Muscle layer of colon (tissue), 2 donors: ENCODE results near the gene HACD2.

Source experiments
- H3K27ac ChIP-seq: one replicate; pipeline ENCODE4 v1.7.0; 2013; ENCODE audit warnings: low read depth, mild to moderate bottlenecking, low read length, moderate library complexity
- H3K27me3 ChIP-seq, 2 donors: one replicate each; pipeline ENCODE4 v1.7.0; 2013; ENCODE audit warnings: low read length in 2 of 2, mild to moderate bottlenecking in 2 of 2; ENCODE audit not compliant: insufficient read depth in 2 of 2, control insufficient read depth in 1 of 2
- H3K36me3 ChIP-seq: one replicate; pipeline ENCODE4 v1.7.0; 2013; ENCODE audit warnings: mild to moderate bottlenecking, low read length; ENCODE audit not compliant: insufficient read depth
- H3K4me1 ChIP-seq: one replicate; pipeline ENCODE4 v1.7.0; 2013; ENCODE audit warnings: mild to moderate bottlenecking, low read length; ENCODE audit not compliant: insufficient read depth
- H3K4me3 ChIP-seq, 2 donors: one replicate each; pipeline ENCODE4 v1.7.0; 2013; ENCODE audit warnings: low read length in 2 of 2, low read depth in 1 of 2, mild to moderate bottlenecking in 1 of 2, moderate library complexity in 1 of 2
- H3K9ac ChIP-seq: one replicate; pipeline ENCODE4 v1.7.0; 2013; ENCODE audit warnings: low read length
- H3K9me3 ChIP-seq: one replicate; pipeline ENCODE4 v1.7.0; 2013; ENCODE audit warnings: mild to moderate bottlenecking, low read length
- donor health status: abdominal sarcoma.
- donor health status: Adenocarcinoma of cecum.

Gene HACD2

GRCh38 chr3:123444023-123444422, 140.8 kb downstream of the HACD2 start:
- peak overlapping the region in 1 of 2 donors; percentile 59 for H3K4me3 ChIP-seq

DNA sequence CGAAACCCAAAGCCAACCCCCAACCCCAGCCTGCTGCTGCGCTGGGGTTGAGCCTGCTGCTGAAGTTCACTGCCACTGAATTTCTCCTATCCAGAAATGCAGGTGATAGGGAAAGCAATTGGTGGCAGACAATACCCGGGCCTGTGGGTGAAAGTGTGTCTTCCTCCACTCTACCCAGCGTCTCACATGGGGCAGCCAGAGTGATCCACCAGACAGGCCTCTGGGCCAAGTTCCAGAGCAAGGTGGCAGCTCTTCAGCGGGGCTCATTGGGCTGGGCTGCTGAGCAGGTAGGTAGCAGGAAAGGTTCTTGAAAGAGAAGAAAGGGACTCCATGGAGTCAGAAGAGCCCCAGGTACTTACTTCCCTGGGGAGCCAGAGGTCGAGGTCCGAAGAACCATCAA, 141.9 kb downstream of the HACD2 start:
- no peaks in the 10 kb centered on the region for H3K9me3 ChIP-seq
- H3K36me3 ChIP-seq = no peaks in the 10 kb centered on the region
- H3K27ac ChIP-seq = no peak overlapping the region
- H3K4me3 ChIP-seq = no peak overlapping the region
- no peak overlapping the region for H3K9ac ChIP-seq
- no peaks in the 10 kb centered on the region for H3K27me3 ChIP-seq
- peaks cover 29% of the 10 kb centered on the region for H3K4me1 ChIP-seq

More at GRCh38 chr3:123444023-123444422, 140.8 kb downstream of the HACD2 start:
- Histone ChIP-seq H3K36me3 (no peaks in the 10 kb centered on the region), H3K9ac (no peak overlapping the region), H3K9me3 (no peaks in the 10 kb centered on the region), H3K4me1 (peaks cover 29% of the 10 kb centered on the region), H3K27ac (peak overlapping the region; percentile 41), H3K27me3 (no peaks in the 10 kb centered on the region)

DNA sequence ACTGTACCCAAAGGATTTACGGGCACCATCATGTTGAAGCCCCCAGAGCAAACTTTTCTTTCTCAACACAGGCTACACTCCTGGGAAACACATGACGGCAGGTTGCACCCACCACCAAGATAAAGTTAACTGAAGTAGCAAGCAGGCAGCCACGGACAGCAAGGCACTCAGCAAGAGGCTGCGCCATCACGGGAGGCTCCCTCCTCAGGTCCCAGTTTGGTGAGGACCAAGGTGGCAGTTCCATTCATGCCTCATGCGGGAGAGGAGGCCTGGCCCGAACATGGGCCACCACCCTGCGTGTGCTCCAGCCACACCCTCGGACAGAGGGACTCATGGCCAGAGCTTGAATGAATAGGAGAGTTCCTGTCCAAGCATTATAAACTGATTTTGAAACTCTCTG, 142.7 kb downstream of the HACD2 start:
- Histone ChIP-seq H3K9ac (no peak overlapping the region), H3K9me3 (no peaks in the 10 kb centered on the region), H3K4me1 (peaks cover 29% of the 10 kb centered on the region), H3K36me3 (no peaks in the 10 kb centered on the region), H3K4me3 (no peak overlapping the region), H3K27me3 (no peaks in the 10 kb centered on the region), H3K27ac (no peak overlapping the region)
